ENCODE measurements around the gene DGKZ.

The DGKZ gene

GRCh38 chr11:46380340-46381047 lies 33.2 kb downstream of the DGKZ start:
- H3K4me3 ChIP-seq (IDR thresholded peaks at IDR 0.05; ENCODE audit: insufficient read depth, low read depth, low read length): no peak overlapping the region
- H3K4me2 ChIP-seq: peak overlapping the region; percentile 100
- no peaks in the 10 kb centered on the region for H3K79me2 ChIP-seq (ENCODE audit: insufficient read depth, low read depth)
- H3K36me3 ChIP-seq (ENCODE audit: insufficient read depth): no peaks in the 10 kb centered on the region
- H4K20me1 ChIP-seq (ENCODE audit: insufficient read depth): no peaks in the 10 kb centered on the region
- H2AFZ ChIP-seq (ENCODE audit: low read depth): no peak overlapping the region
- TF ChIP-seq, protein P1, sequence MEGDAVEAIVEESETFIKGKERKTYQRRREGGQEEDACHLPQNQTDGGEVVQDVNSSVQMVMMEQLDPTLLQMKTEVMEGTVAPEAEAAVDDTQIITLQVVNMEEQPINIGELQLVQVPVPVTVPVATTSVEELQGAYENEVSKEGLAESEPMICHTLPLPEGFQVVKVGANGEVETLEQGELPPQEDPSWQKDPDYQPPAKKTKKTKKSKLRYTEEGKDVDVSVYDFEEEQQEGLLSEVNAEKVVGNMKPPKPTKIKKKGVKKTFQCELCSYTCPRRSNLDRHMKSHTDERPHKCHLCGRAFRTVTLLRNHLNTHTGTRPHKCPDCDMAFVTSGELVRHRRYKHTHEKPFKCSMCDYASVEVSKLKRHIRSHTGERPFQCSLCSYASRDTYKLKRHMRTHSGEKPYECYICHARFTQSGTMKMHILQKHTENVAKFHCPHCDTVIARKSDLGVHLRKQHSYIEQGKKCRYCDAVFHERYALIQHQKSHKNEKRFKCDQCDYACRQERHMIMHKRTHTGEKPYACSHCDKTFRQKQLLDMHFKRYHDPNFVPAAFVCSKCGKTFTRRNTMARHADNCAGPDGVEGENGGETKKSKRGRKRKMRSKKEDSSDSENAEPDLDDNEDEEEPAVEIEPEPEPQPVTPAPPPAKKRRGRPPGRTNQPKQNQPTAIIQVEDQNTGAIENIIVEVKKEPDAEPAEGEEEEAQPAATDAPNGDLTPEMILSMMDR (conservative IDR thresholded peaks at IDR 0.05; ENCODE audit: low read depth, low read length): no peak
- H3K9ac ChIP-seq: peak overlapping the region; percentile 32; the same call in 1 of the 2 replicates
- H3K27me3 ChIP-seq (ENCODE audit: insufficient read depth, low read depth): peaks cover 15% of the 10 kb centered on the region
- peaks cover 9% of the 10 kb centered on the region for H3K4me1 ChIP-seq (ENCODE audit: low read depth, poor library complexity, severe bottlenecking)
- no peak overlapping the region for H3K27ac ChIP-seq

GRCh38 chr11:46381048-46381818 lies 34.0 kb downstream of the DGKZ start, which contains the start of gene MDK:
Gene MDK, plus strand, starts transcription at chr11:46381669. Its CDS starts 389 bp downstream, at chr11:46382058.
- Histone ChIP-seq H3K9ac (peak within 1 kb of the TSS; percentile 32; the same call in 1 of the 2 replicates), H3K36me3 (ENCODE audit: insufficient read depth) (no peaks in the 10 kb centered on the region), H3K27me3 (ENCODE audit: insufficient read depth, low read depth) (peaks cover 15% of the 10 kb centered on the region), H3K79me2 (ENCODE audit: insufficient read depth, low read depth) (no peaks in the 10 kb centered on the region), H2AFZ (ENCODE audit: low read depth) (peak within 1 kb of the TSS; percentile 18; the same call in 1 of the 2 replicates), H3K4me1 (ENCODE audit: low read depth, poor library complexity, severe bottlenecking) (peaks cover 9% of the 10 kb centered on the region), H4K20me1 (ENCODE audit: insufficient read depth) (no peaks in the 10 kb centered on the region), H3K27ac (no peak within 1 kb of the TSS), H3K4me3 (IDR thresholded peaks at IDR 0.05; ENCODE audit: insufficient read depth, low read depth, low read length) (no peak within 1 kb of the TSS), H3K4me2 (peak within 1 kb of the TSS; percentile 100)
- TF ChIP-seq, protein P1 (conservative IDR thresholded peaks at IDR 0.05; ENCODE audit: low read depth, low read length): no peak

GRCh38 chr11:46381819-46382645 lies 34.8 kb downstream of the DGKZ start:
- Histone ChIP-seq H3K4me3 (IDR thresholded peaks at IDR 0.05; ENCODE audit: insufficient read depth, low read depth, low read length) (no peak overlapping the region), H2AFZ (ENCODE audit: low read depth) (peak overlapping the region; percentile 18; the same call in 1 of the 2 replicates), H4K20me1 (ENCODE audit: insufficient read depth) (no peaks in the 10 kb centered on the region), H3K27ac (no peak overlapping the region), H3K27me3 (ENCODE audit: insufficient read depth, low read depth) (peaks cover 18% of the 10 kb centered on the region), H3K36me3 (ENCODE audit: insufficient read depth) (no peaks in the 10 kb centered on the region), H3K79me2 (ENCODE audit: insufficient read depth, low read depth) (no peaks in the 10 kb centered on the region), H3K4me1 (ENCODE audit: low read depth, poor library complexity, severe bottlenecking) (peaks cover 9% of the 10 kb centered on the region), H3K4me2 (peak overlapping the region; percentile 38; the same call in 1 of the 2 replicates), H3K9ac (no peak overlapping the region)
- TF ChIP-seq, protein P1 (conservative IDR thresholded peaks at IDR 0.05; ENCODE audit: low read depth, low read length): no peak
